GM18867 (cell line): ENCODE data around the gene PHLPP1.

ENCODE experiments used
- ATAC-seq: cut with Tn5 transposase; IDR thresholded peaks from one replicate; pipeline ENCODE4 v1.9.1; 2021; ENCODE audit warnings: mild to moderate bottlenecking, moderate library complexity; ENCODE audit not compliant: unreplicated experiment

Gene PHLPP1

GRCh38 chr18:62771494-62772270 lies 56.3 kb downstream of the PHLPP1 start:
- no peak for ATAC-seq

GRCh38 chr18:62772860-62773584 lies 57.7 kb downstream of the PHLPP1 start:
- ATAC-seq: no peak

GRCh38 chr18:62773691-62774090 lies 58.4 kb downstream of the PHLPP1 start:
- no peak for ATAC-seq

GRCh38 chr18:62776024-62776570 lies 60.8 kb downstream of the PHLPP1 start:
- no peak for ATAC-seq

- no peak for ATAC-seq
Observed at GRCh38 chr18:62777814-62778213, 62.5 kb downstream of the PHLPP1 start.

GRCh38 chr18:62778976-62779869 lies 63.9 kb downstream of the PHLPP1 start:
- ATAC-seq: no peak

GRCh38 chr18:62781262-62781661 lies 65.9 kb downstream of the PHLPP1 start:
- no peak for ATAC-seq

GRCh38 chr18:62781893-62782292 lies 66.6 kb downstream of the PHLPP1 start:
- no peak for ATAC-seq

GRCh38 chr18:62784338-62784965 lies 69.1 kb downstream of the PHLPP1 start:
- peak; percentile 43 for ATAC-seq

GRCh38 chr18:62784966-62785413 lies 69.6 kb downstream of the PHLPP1 start:
- no peak for ATAC-seq

- ATAC-seq: no peak
Observed at GRCh38 chr18:62786689-62787088, 71.3 kb downstream of the PHLPP1 start.

- ATAC-seq: no peak
Observed at GRCh38 chr18:62788111-62788510, 72.8 kb downstream of the PHLPP1 start.

- no peak for ATAC-seq
Observed at GRCh38 chr18:62788876-62789275, 73.5 kb downstream of the PHLPP1 start.

GRCh38 chr18:62790871-62791772 lies 75.8 kb downstream of the PHLPP1 start:
- ATAC-seq: no peak

GRCh38 chr18:62792016-62792415 lies 76.7 kb downstream of the PHLPP1 start:
- no peak for ATAC-seq

- no peak for ATAC-seq
Observed at GRCh38 chr18:62795813-62796212, 80.5 kb downstream of the PHLPP1 start.

GRCh38 chr18:62796216-62796621 lies 80.9 kb downstream of the PHLPP1 start:
- ATAC-seq: no peak

- ATAC-seq: no peak
Observed at GRCh38 chr18:62797329-62797728, 82.0 kb downstream of the PHLPP1 start.

- no peak for ATAC-seq
Observed at GRCh38 chr18:62799977-62800376, 84.6 kb downstream of the PHLPP1 start.
